ENCODE results near the gene PARD3B.

PARD3B gene

DNA sequence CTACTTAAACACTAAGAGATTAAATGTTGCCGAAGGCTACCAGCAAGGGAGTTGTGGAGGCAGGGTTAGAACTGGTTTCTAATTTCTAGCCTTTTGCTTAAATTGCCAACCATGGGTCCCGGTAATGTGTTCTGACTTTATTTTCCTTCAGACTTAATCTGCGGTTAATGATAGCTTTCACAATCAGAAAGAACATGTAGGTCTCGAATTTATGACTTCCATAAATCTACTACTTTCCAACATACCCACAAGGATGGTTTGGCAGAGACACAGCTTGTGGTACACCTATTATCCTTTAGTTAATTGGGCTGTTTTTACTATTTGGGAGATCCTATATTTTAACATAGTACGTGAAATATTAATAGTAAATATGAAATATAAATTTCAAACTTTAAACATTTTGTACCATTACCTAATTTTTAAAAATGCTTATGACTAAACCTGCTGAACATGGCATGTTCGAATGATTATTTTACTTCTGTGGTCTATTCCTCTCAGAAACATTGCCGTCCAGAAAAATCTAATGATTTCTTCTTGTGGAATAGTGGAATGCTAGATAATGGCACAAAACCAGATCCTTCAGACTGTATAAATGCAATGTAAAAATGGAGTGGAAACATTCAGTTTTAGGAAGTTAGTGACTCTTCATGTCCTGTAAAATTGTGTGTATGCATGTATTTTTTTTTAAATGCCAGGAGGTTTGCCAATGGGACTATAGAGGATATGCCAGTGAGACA lies 41.3 kb downstream of the PARD3B start:
- no peak for DNase-seq (ENCODE audit: low spot score)

DNA sequence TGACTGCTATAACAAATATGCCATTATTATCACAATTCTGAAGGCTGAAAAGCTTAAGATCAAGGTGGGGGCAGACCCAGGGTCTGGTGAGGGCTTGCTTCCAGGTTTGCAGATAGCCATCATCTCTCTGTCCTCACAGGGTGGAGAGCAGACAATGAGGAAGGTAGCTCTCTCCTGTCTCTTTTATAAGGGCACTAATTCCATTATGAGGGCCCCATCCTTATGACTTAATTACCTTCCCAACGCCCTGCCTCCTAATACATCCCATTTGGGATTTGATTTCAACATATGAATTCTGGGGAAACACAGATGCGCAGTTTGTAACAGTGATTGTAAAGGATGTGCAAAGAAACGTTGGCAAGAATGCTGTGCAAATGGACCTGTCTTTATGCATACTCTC lies 44.8 kb downstream of the PARD3B start:
- no peak for DNase-seq (ENCODE audit: low spot score)

DNA sequence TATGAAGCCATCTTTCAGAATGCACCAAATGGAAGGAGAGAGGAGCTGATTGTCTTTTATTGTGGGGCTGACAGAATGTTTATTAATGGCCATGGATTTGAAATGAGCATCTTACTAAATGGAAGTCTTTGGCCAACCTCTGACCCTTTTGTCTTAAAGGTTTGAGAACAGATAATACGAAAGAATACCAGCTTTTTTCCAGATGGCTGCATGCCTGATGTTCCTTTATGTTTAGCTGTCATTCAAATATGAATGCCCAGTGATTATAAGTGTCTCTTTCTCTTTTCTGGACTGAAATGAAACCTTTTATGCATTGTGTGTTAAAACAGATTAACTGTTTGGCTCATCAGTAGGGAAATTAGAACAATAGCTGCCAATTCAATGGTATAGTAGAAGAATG lies 46.0 kb downstream of the PARD3B start:
- DNase-seq (ENCODE audit: low spot score), result no peak

DNA sequence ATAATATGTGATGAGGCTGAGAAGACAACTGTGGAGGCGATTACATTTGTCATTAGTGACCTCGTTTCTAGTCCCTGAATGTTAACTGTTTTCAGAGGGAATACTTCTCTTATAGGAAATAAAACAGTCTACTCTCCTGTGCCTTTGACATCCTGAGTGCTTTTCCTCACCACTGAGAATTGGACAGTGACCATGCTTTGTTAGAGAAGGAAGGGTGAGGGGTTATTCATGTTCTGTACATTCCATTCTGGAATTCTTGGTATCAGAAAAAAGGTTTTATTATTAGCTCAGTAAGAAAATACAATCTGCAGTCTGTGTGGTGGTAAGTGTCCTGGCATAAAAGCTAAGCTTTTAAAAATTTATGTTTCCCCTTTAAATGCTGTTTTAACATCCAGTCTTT lies 58.8 kb downstream of the PARD3B start:
- no peak for DNase-seq (ENCODE audit: low spot score)

DNA sequence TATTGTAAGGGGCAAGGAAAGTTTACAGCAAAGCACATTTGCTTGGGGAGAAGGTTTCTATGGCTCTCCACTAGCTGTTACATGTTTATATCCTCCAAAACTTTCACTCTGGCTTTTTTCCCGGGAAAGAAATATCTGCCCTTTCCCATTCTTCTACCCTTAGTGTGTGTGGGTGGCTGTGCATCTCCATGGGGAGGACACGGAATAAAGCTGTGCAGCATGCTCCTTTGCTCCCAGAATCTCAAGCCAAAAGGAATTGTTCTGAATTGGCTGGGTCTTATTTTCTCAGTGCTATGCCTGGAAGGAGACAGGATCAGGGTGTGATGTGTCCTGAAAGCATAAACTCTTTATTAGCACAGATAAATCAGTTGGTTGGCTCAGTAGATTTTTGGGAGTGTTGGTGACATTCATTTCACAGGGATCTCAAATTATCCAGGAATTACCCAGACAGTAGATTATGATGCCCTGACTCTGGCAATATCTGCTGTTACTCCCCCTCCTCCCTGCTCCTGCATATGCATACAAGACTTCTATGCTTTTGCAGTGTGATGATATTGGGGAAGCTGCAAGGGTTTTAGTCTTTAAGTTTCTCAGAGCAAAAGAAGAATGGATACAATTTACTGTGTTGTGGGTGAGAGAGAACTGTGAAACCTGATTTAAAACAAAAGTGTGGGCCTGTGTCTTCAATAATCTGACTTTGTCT lies 63.1 kb downstream of the PARD3B start:
- no peak for DNase-seq (ENCODE audit: low spot score)

DNA sequence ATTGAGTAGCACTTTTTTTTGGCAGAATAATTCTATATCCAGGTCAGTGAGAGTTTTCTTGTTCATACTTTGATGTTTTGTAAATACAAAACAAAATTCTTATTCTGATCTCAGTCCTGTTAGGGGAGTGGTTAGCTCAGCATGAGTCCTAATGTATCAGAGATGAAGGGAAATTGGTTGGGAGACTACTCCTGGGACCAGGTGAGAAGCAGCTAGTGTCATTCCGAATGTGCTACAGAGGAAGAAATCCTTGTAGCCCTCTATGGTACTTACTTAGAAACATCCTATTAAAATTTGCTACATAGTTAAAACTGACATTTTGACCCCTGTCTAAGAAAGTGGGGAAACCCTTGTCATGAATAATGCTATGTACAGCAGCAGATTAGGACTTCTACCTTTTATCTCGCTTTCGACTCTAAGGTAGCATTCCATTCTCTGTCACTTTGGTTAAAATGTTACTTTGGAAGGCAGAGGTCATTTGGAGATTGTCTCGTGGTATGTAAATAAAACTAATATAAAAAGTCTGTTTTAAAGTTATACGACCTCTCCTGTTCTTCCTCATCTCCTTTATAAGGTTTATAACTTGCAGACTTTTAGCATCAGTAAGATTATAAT lies 65.8 kb downstream of the PARD3B start:
- DNase-seq (ENCODE audit: low spot score), result no peak

DNA sequence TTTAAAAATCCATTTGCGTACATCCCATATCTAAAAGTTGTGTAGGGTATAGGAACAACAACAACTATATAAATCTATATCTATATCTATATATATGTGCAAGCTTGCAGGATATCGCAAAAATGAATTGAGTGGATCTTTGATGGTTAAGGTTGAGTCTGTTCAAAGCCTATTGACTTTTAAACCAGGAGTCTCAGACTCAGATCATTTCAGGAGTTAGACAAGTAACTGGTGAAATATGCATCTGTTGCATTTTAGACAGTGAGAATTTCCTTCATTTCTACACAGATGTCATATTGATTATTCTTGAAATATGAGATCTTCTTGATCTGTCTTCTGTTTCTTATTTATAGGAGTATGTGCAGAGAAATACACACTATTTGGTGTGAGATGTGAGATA lies 66.5 kb downstream of the PARD3B start:
- DNase-seq (ENCODE audit: low spot score), result no peak

DNA sequence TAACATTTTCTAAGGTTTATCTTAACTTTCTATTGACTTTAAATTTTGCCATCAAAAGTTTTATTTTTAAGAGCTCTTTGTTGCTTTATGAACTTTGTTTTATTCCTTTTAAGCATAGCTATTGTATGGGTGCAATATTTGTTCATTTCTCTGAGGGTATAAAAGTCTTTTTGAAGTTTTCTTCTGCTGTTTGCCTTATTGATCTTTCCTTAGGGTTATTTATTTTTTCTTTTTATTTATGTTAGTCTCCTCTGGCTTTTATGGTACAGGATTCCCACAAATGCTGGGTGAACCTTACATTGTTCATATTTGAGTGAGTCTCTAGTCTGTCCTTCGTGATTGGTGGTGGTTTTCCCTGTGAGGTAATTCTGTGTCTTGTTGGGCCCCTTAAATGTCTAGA lies 68.4 kb downstream of the PARD3B start:
- DNase-seq (ENCODE audit: low spot score), result no peak

DNA sequence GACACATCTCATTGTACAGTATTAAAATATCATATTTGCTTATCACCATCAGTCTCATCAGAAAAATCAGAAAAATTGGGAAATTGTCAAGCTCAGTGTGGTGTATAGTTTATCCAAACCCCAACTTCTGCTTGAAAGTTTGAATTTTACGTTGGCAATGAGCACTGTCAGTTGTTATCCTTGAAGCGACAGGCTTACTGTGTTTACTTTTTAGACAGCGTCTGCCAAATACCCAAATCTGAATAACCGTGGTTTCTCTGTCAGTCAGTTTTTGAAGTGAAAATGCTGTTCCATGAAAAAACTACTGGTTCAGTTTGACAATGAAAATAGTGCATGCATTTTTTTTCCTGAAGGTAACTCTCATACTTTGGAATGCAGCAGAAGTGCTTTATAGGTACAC lies 70.2 kb downstream of the PARD3B start:
- DNase-seq (ENCODE audit: low spot score), result no peak

DNA sequence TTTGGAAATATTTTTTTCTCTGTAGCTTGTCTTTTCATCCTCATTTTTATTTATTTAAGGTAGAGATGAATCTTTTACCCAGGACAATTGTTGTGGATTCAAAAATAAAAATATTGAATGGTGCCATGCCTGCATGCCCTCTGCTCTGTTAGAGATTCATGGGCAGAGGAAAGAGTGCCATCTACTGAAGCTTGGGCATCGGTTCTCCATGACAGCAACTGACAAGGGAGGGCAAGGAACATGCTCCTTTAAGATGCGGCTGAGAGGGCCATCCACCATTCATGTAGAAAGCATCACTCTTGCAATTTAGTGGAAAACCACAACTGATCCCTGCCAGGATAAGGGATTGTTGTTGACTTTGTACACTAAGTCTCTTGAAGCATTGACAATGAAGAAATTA lies 79.9 kb downstream of the PARD3B start:
- peak; percentile 2 for DNase-seq (ENCODE audit: low spot score)

DNA sequence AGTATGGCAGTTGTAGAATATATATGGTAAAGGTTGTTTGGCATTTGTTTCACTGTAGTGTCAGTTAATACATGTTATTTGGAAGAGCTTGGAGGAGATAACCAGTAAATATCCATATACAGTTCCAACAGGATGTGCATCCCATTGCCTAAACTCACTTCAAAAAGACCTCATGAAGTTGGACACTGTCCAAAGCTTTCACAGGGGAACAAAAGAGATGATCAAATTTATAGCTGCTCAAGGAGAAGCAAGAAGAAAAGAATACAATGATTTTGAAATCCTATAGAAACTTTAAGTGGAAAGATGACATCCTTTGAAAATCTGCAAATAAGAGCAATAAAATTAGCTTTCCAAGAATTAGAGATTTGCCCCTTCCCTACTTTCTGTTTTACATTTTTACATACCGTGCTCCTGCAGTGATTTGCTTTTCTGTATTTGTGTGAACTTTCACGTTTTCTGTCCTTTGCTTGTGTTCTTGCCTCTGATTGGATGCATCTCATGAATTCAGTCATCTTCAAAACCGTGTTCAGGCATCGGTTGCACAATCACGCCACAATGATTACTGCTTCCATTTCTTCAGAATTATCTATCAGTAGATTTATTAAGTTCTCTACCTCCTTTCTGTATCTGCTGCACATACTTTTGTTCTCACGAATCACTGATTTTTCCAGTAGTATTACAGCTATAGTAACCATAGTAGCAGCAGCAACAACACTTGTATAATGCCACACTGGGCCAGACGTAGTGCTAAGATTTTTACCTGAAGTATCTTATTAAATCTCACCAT lies 83.8 kb downstream of the PARD3B start:
- peak; percentile 1 for DNase-seq (ENCODE audit: low spot score)

DNA sequence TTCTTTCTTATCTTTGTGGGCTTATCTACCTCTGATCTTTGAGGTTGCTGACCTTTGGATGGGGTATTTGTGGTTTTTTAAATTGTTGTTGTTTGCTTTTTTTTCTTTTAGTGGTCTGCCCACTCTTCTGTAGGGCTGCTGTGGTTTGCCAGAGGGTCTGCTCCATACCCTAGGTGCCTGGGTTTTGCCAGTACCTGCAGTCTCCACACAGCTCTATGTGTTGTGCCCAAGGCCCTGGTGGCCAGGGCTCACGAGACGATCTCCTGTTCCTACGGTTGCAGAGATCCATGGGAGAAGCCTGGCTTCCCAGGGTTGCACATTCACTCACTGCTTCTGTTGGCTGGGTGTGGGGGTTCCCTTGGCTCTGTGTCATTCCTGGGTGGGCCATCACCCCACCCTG lies 87.1 kb downstream of the PARD3B start:
- no peak for DNase-seq (ENCODE audit: low spot score)

DNA sequence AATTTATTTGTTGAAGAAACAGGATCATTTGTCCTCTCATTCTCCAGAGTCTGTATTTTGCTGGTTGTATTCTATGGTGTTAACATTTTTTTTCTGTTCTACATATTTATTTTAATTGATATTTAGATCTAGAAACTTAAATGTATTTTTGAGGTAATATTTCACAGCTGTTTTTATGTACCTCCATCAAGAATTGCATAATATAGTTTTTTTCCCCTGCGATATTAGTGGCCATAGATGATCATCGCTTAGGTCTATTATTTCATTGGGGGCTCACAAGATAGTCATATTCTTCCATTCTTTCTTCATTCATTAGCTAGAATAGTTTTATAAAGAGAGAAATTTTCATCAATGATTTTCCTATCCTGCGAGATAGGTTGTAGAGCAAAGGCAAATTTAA lies 89.3 kb downstream of the PARD3B start:
- no peak for DNase-seq (ENCODE audit: low spot score)

DNA sequence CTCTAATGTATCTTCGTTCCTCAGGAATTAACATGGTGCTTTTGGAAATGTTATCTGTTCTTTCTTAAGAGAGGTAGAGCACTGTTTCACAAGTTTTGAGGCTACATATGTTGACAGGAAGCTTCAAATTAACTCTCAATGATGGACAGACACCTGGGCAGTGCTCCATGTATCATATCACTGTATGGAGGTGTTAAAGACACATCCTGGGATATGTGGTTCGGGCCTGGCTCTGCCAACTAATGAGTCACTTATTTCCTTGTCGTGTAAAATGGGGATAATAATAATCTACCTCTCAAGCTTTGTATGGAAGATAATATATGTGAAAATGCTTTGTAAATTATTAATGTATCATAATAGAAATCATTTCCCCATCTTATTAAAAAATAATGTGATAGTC lies 90.2 kb downstream of the PARD3B start:
- DNase-seq (ENCODE audit: low spot score), result no peak

DNA sequence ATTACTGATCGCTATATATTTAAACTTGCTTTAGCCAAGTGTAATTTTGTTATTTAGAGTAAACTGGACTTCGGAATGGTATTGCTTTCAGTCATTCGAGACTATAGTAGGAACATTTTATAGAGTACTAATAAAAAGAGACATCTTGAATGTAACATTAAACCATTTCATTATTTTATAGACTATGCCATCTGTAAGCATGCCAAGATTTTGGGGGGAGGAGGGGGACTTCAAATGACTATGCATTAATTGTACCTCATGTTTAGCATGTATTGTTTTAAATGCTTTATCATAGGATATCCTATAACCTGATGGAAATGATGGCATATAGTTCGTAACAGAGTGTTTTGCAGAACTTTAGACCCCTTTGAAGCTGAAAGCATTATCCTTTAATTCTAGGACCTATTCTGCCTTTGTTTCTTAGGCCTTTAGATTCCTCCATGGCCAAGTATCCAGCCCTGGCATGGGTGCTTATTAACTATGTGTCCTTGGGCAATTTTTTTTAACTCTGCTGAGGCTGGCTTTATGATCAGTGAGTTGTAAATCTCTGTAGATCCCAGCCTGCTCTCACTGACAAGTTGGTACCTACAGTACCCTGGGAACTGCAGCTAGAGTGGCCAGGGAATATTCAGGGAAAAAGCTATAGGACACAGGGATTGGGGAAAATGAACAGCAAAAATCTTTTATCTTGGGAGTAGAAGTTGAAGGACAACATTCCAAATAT lies 93.4 kb downstream of the PARD3B start:
- no peak for DNase-seq (ENCODE audit: low spot score)

DNA sequence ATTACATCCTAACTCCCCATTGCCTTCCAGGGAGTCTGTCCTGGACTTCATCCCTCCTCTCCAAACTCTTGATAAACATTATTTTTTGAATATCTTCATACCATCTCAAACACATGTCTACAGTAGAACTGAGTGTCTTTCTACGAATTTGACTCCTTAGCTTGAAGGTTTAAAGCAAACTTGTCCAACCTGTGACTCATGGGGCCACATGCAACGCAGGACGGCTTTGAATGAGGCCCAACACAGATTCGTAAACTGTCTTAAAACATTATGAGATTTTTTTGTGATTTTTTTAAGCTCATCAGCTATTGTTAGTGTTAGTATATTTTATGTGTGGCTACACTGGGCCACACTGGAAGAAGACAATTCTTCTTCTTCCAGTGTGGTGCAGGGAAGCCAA lies 98.1 kb downstream of the PARD3B start:
- no peak for DNase-seq (ENCODE audit: low spot score)

DNA sequence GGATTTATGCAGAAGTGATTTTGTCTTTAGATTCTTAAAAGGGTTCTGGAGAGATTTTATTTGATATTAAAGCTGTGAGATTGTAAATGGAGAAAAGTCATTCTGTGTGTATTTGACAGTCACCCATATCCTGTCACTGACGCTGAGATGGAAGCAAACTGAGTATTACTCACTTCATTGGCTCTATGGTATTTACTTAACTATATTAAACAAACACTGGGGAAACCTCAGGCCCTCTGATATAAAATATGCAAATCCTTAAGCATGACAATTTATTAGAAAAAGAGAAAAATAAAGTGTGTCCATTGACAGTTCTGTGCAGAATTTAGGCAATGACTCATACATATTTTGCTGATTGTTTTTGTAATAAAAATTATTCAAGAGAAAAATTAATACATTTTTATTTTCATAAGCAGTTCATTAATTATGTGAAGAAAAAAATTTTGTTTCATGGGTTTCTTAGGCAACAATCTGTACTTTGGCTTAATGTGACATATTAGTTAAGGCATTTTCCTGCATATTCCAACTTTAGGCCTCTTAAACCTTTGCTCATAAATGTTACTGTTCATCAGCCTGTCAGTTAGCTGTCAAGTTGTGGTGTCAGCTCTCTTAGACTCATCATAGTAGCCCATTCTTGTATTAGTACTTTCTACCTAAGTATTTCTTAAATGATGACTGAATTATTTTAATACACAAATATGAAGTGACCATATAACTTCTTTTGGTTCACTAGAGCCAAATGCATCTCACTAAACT lies 99.9 kb downstream of the PARD3B start:
- DNase-seq (ENCODE audit: low spot score), result peak; percentile 7

DNA sequence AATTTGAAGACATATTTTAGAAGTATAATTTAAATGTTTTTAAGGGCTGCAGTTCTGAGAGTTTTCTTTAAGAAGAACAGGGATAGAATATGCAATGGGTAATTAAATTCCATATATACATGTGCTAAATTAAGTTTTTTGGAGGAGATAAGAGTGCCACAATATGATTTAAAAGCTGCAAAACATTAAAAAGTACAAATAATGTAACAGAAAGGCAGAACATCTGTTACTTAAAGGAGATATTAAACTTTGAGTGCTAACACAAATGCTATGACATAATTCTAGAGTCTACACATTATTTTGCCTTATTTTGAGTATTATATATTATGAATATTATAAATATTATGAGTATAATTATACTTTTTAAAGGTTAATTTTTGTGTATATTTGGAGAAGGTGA lies 102.4 kb downstream of the PARD3B start:
- no peak for DNase-seq (ENCODE audit: low spot score)

DNA sequence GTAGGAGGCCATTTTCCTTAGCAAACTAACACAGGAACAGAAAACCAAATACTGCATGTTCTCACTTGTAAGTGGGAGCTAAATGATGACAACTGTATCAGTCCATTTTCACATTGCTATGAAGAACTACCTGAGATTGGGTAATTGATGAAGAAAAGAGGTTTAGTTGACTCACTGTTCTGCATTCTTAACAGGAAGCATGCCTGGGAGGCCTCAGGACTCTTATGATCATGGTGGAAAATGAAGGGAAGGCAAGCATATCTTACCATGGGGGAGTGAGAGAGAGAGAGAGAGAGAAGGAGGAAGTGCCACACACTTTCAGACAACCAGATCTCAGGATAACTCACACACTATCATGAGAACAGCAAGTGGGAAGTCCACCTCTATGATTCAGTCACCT lies 105.3 kb downstream of the PARD3B start:
- no peak for DNase-seq (ENCODE audit: low spot score)

DNA sequence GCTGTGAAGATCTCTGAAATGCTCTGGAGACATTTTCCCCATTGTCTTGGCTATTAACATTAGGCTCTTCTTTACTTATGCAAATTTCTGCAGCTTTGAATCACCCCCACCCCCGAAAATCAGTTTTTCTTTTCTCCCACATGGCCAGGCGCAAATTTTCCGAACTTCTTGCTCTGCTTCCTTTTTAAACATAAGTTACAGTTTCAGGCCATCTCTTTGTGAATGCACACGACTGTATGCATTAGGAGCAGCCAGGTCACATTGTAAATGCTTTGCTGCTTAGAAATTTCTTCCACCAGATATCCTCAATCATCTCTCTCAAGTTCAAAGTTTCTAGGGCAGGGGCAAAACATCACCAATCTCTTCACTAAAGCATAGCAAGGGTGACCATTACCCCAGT lies 106.8 kb downstream of the PARD3B start:
- DNase-seq (ENCODE audit: low spot score), result no peak

DNA sequence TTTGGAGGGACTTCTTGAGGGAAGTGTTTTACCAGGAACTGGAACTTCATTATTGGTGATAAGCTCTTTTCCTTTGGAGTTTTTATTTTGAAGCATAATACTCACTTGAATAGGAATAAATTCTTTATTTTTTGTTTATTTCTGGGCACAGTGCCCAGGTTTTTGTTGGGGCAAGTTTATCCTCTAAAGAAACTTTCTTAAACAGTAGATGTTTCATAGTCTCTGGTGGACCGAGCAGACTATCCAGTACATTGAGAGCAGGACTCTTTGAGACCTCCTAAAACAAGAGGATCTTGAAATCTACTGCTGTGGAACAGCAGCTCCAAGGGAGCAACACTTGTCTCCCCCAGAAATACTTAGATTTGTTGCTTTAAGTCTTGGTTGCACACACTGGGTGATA lies 109.4 kb downstream of the PARD3B start:
- no peak for DNase-seq (ENCODE audit: low spot score)
